GM21390 (cell line): ENCODE data around the gene ACKR3.

ENCODE experiments used
- ATAC-seq: cut with Tn5 transposase; IDR thresholded peaks from one replicate; pipeline ENCODE4 v1.9.1; 2021; ENCODE audit not compliant: unreplicated experiment

ACKR3 gene

GRCh38 chr2:236628256-236628901 is 58.8 kb downstream of the ACKR3 start:
- no peak for ATAC-seq

- no peak for ATAC-seq
Measured at GRCh38 chr2:236628981-236629605, 59.5 kb downstream of the ACKR3 start.

GRCh38 chr2:236629961-236630872 is 60.6 kb downstream of the ACKR3 start:
- no peak for ATAC-seq

GRCh38 chr2:236631281-236631855 is 61.7 kb downstream of the ACKR3 start:
- ATAC-seq: no peak

GRCh38 chr2:236631856-236632291 is 62.2 kb downstream of the ACKR3 start:
- ATAC-seq: no peak
